ENCODE measurements around the gene GCGR. TPM values are rescaled to one million over a fixed set of nuclear protein-coding genes. Genes with fewer than 3 reads are reported as not detected.

The GCGR gene
- total RNA-seq, 2 donors from 2014 or later, result not detected

Other genes starting within 250 kb of the GCGR start
- 10 to 100 TPM; 67.2 to 97.1 TPM for gene NPLOC4, start 167.0 kb upstream of the GCGR start, total RNA-seq
- gene TSPAN10, start 167.0 kb upstream of the GCGR start, total RNA-seq, result under 1 TPM; 0.16 to 0.50 TPM
- gene PDE6G, start 147.6 kb upstream of the GCGR start, total RNA-seq, result under 1 TPM in 1 of 2 donors, not detected in 1; 0.50 TPM
- gene OXLD1, start 137.5 kb upstream of the GCGR start, total RNA-seq, result 10 to 100 TPM; 20.9 to 23.6 TPM
- gene CCDC137, start 137.4 kb upstream of the GCGR start, total RNA-seq, result 1 to 10 TPM; 7.2 to 8.9 TPM
- 10 to 100 TPM; 12.2 to 22.3 TPM for gene ARL16, start 120.4 kb upstream of the GCGR start, total RNA-seq
- 10 to 100 TPM; 42.3 to 52.6 TPM for gene HGS, start 120.1 kb upstream of the GCGR start, total RNA-seq
- 100 to 1,000 TPM; 133 TPM for gene MRPL12, start 100.8 kb upstream of the GCGR start, total RNA-seq
- gene SLC25A10, start 91.9 kb upstream of the GCGR start, total RNA-seq, result 10 to 100 TPM; 10.1 to 11.8 TPM
- gene MCRIP1, start 29.1 kb downstream of the GCGR start, total RNA-seq, result 10 to 100 TPM; 83.9 to 98.0 TPM
- not detected for gene PPP1R27, start 30.9 kb downstream of the GCGR start, total RNA-seq
- gene P4HB, start 56.4 kb downstream of the GCGR start, total RNA-seq, result 100 to 1,000 TPM; 403 to 414 TPM
- 100 to 1,000 TPM; 168 to 252 TPM for gene ARHGDIA, start 67.2 kb downstream of the GCGR start, total RNA-seq
- 10 to 100 TPM; 33.7 to 45.2 TPM for gene ALYREF, start 87.4 kb downstream of the GCGR start, total RNA-seq
- gene ANAPC11, start 87.6 kb downstream of the GCGR start, total RNA-seq, result 100 to 1,000 TPM; 133 to 155 TPM
- gene NPB, start 98.1 kb downstream of the GCGR start, total RNA-seq, result under 1 TPM; 0.21 to 0.24 TPM
- gene PCYT2, start 107.2 kb downstream of the GCGR start, total RNA-seq, result 10 to 100 TPM; 21.8 to 22.2 TPM
- gene SIRT7, start 114.0 kb downstream of the GCGR start, total RNA-seq, result 1 to 10 TPM; 8.9 to 9.2 TPM
- 10 to 100 TPM; 20.9 to 25.1 TPM for gene MAFG, start 123.6 kb downstream of the GCGR start, total RNA-seq
- 10 to 100 TPM in 1 of 2 donors, 1 to 10 TPM in 1; 9.6 to 10.5 TPM for gene PYCR1, start 133.2 kb downstream of the GCGR start, total RNA-seq
- gene MYADML2, start 143.1 kb downstream of the GCGR start, total RNA-seq, result under 1 TPM in 1 of 2 donors, not detected in 1; 0.50 TPM
- gene NOTUM, start 157.0 kb downstream of the GCGR start, total RNA-seq, result not detected
- gene ASPSCR1, start 173.5 kb downstream of the GCGR start, total RNA-seq, result 10 to 100 TPM; 16.9 to 24.4 TPM
- 10 to 100 TPM; 27.2 to 37.2 TPM for gene CENPX, start 218.7 kb downstream of the GCGR start, total RNA-seq
- gene LRRC45, start 219.2 kb downstream of the GCGR start, total RNA-seq, result 1 to 10 TPM; 3.7 to 7.9 TPM
- gene RAC3, start 227.5 kb downstream of the GCGR start, total RNA-seq, result 1 to 10 TPM; 3.8 to 4.2 TPM
- gene DCXR, start 233.5 kb downstream of the GCGR start, total RNA-seq, result 100 to 1,000 TPM; 132 to 161 TPM
- 10 to 100 TPM; 16.4 to 22.4 TPM for gene RFNG, start 247.7 kb downstream of the GCGR start, total RNA-seq
- gene GPS1, start 247.7 kb downstream of the GCGR start, total RNA-seq, result 10 to 100 TPM; 72.2 to 79.3 TPM

Data from left cardiac atrium (tissue), 2 donors.